ENCODE results near the gene GALNT18.

GALNT18 gene

DNA sequence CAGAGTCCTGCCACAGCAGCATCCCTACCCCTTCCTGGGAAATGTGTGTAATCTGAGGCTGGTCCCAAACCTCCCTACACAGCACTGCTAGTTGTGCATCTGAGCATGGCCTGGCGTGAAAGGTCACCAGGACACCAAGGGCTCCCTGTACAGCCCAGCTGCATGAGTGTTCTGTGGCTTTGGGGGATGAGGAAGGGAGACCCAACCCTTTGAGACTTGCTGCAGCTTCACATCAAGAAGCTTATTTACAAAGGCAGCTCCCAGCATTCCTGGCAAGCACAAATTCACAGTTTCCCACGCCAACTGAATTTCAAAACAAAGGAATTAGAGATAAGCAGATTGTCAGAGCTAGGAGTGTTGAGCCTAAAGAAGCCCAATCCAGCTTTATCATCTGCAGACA, 301.0 kb downstream of the GALNT18 start:
- in situ Hi-C loops (cut with MboI; ENCODE audit: low sequenced_read_pairs), result no loop called here

- in situ Hi-C loops (cut with MboI; ENCODE audit: low sequenced_read_pairs), result no loop called here
These were observed 302.8 kb downstream of the GALNT18 start for GRCh38 chr11:11318961-11319360.

DNA sequence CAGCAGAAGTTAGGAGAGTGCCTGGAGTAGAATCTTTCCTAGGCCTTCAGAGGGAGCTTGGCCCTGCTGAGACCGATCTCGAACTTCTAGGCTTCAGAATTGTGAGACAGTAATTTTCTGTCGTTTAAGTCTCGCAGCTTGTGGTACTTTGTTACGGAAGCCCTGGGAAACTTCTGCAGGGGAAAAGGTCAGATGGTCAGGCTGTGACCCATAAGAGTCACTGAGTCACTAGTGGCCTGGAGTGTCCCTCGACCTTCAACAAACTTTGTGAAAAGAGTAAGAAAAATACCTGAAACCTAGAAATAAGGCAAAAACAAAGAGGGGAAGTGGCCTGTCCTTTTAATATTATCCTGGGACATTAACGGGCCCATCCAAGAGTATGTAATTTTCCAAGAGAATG, 303.3 kb downstream of the GALNT18 start:
- in situ Hi-C loops (cut with MboI; ENCODE audit: low sequenced_read_pairs), result no loop called here

- in situ Hi-C loops (cut with MboI; ENCODE audit: low sequenced_read_pairs), result no loop called here
These were observed 305.1 kb downstream of the GALNT18 start for GRCh38 chr11:11316651-11317230.

DNA sequence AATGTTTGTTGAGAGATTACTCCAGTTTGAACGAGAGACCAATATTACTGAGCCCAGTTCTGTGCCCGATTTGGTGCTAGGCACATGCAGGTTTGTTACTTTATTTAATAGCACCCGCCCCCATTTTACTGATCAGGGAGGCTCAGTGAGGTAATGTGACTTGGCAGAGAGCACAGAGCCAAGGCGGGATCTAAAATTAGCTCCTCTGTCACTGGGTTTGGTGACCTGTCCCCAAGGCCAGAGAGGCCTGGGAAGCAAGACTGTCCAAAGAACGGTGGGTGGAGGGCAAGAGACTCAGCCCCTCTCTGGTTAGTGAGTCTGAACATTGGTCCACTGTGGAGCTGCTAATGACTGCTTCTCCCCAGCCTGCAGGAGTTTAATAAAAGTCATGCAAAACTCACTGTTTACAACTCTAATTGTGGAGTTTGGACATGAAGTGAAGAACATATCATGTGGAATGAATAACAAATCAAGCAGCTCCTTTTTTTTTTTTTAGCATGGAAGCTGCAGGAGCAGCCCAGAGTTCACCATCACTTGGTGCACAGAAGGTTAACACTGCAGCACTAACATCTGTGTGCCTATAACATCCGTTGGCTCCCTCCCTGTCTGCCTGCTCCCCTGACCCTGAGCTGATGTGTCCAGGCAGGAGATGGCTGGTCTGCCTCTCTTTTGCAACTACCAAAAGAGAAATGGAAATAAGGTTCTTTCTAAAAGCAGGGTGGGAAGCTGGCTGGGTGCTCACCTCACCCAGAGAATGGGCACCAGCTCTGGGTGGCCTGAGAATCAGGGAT, 307.7 kb downstream of the GALNT18 start:
- in situ Hi-C loops (cut with MboI; ENCODE audit: low sequenced_read_pairs), result no loop called here

- in situ Hi-C loops (cut with MboI; ENCODE audit: low sequenced_read_pairs), result no loop called here
These were observed 308.4 kb downstream of the GALNT18 start for GRCh38 chr11:11313426-11313825.

- in situ Hi-C loops (cut with MboI; ENCODE audit: low sequenced_read_pairs), result no loop called here
These were observed 309.1 kb downstream of the GALNT18 start for GRCh38 chr11:11312738-11313137.

GRCh38 chr11:11311169-11311568, 310.6 kb downstream of the GALNT18 start:
- in situ Hi-C loops (cut with MboI; ENCODE audit: low sequenced_read_pairs), result no loop called here

GRCh38 chr11:11309906-11310305, 311.9 kb downstream of the GALNT18 start:
- in situ Hi-C loops (cut with MboI; ENCODE audit: low sequenced_read_pairs), result no loop called here

DNA sequence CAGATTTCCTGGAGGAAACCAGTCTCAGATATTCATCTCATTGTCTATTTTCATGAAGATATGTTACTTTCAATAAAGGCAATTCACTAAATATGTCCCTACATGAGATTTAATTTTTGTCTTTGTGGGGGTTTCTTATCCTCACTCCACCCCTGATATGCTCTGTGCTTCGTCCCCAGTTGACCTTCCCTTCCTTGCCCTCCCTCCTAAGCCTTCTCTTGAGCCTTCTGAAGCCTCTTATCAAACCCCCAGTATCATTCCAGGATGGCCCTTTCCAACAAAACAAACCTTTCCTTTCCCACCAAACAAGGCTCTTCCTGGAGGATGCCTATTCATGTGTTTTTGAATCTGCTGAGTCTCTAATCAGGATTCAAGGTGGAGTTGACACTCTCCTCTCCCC, 313.6 kb downstream of the GALNT18 start:
- in situ Hi-C loops (cut with MboI; ENCODE audit: low sequenced_read_pairs), result no loop called here

DNA sequence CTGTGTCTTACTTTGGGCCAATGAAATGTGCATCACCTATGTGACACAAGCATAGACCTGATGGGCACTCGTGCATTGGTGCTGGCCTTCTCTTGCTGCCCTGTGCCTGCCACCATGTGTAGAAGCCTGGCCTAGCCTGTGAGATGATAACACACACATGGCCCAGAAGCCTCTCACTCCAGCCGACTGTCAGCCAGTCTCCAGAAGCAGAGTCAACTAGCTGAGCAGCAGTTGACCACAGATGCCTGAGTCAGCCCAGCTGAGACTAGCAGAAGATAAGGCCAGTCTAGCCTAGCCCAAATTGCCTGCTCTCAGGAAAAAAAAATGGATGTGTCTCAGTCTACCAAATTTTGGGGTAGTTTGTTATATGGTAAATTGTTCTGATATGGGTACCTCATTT, 314.9 kb downstream of the GALNT18 start:
- in situ Hi-C loops (cut with MboI; ENCODE audit: low sequenced_read_pairs), result no loop called here

DNA sequence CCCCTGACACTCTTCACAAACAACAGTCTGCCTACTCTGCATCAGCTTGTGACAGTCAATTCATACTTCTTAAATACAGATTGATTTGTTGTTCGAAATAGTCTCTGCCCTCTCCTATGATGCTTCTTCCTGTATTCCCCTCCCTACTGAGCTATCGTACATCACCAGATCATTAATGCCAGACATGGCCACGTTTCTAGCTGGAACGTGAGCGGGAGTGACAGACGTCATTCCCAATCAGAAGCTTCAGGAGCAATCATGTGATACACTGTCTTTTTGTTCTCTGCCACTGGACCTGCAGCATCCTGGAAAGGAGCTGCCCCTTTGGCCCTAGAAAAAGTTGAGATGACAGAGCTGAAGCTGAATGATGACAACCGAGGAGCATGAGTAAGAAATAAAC, 317.3 kb downstream of the GALNT18 start:
- in situ Hi-C loops (cut with MboI; ENCODE audit: low sequenced_read_pairs), result no loop called here

DNA sequence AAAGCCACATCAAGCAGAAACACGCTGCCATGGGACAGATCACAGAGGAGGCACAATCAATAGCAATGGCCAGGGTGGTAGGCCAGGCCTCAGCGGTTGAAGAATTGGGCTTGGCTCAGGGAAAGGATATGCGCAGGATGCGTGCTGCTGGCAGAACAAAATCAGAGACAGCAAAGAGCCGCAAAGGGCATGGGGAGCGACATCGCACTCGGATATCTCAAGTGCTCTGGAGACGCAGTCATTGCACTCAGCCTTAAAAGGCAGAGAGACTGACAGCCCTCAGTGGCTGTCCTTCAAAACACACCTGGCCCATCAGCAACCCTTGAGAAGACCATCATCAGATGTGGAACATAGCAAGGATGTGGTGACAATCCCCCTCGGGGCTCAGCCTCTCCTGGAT, 319.2 kb downstream of the GALNT18 start:
- in situ Hi-C loops (cut with MboI; ENCODE audit: low sequenced_read_pairs), result no loop called here

- in situ Hi-C loops (cut with MboI; ENCODE audit: low sequenced_read_pairs), result no loop called here
These were observed 320.6 kb downstream of the GALNT18 start for GRCh38 chr11:11301212-11301611.

DNA sequence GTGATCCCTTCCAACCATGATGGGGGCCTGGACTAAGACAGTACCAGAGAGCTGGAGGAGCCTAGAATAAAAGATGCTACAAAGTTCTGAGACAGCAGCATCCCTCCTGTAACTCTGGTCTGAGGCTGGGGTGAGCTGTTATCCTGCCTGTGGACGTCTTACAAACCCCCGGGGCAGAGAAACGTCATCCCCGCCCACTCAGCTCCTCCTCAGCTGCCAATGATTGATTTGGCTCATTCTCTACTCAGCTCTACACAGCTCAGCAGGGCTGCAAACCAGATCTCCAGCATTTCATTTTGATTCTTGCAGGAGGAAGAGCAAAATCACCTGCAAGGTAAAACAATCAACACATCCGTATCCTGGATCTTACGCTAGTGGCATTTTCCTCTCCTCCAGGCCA, 324.2 kb downstream of the GALNT18 start:
- in situ Hi-C loops (cut with MboI; ENCODE audit: low sequenced_read_pairs), result no loop called here

- in situ Hi-C loops (cut with MboI; ENCODE audit: low sequenced_read_pairs), result no loop called here
These were observed 325.4 kb downstream of the GALNT18 start for GRCh38 chr11:11296434-11296833.

GRCh38 chr11:11294551-11294855, 327.3 kb downstream of the GALNT18 start:
- in situ Hi-C loops (cut with MboI; ENCODE audit: low sequenced_read_pairs), result no loop called here

- in situ Hi-C loops (cut with MboI; ENCODE audit: low sequenced_read_pairs), result no loop called here
These were observed 327.8 kb downstream of the GALNT18 start for GRCh38 chr11:11293798-11294550.

- in situ Hi-C loops (cut with MboI; ENCODE audit: low sequenced_read_pairs), result no loop called here
These were observed 329.0 kb downstream of the GALNT18 start for GRCh38 chr11:11292839-11293238.

- in situ Hi-C loops (cut with MboI; ENCODE audit: low sequenced_read_pairs), result no loop called here
These were observed 330.5 kb downstream of the GALNT18 start for GRCh38 chr11:11291041-11292015.

DNA sequence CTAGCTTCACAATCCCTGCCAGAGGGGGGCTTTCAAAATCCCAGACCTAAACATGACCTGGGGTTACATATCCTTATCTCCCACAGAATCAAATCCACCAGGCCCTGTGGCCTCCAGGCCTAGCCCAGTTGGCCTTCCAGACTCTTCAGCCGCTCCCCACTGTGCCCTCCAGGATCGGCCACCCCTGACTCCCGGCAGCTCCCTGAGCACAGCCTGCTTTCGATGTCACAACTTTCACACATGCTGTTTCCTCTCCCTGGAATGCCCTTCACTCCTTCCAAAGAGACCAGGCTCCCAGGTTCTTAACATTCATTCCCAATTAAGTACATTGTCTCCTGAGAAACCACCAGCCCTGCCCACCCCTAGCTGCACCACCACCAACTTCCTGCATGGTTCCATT, 331.5 kb downstream of the GALNT18 start:
- in situ Hi-C loops (cut with MboI; ENCODE audit: low sequenced_read_pairs), result no loop called here
